ENCODE data around the gene SYT7.
"Not testable (repeated sequence)": the region's sequence is repeated elsewhere in the genome, so short reads cannot be mapped to it uniquely, and the experiment has no call there.

The SYT7 gene

GRCh38 chr11:61475433-61475832 is 105.4 kb downstream of the SYT7 start:
- no peak for DNase-seq (ENCODE audit: low spot score)

- no peak for DNase-seq (ENCODE audit: low spot score)
These were observed 106.7 kb downstream of the SYT7 start for GRCh38 chr11:61474013-61474643.

GRCh38 chr11:61473370-61474012 is 107.4 kb downstream of the SYT7 start:
- DNase-seq (ENCODE audit: low spot score) = no peak

- no peak for DNase-seq (ENCODE audit: low spot score)
These were observed 108.0 kb downstream of the SYT7 start for GRCh38 chr11:61472868-61473267.

- no peak for DNase-seq (ENCODE audit: low spot score)
These were observed 108.6 kb downstream of the SYT7 start for GRCh38 chr11:61472282-61472681.

GRCh38 chr11:61468002-61468401 is 112.9 kb downstream of the SYT7 start:
- DNase-seq (ENCODE audit: low spot score) = no peak

- DNase-seq (ENCODE audit: low spot score) = not testable (repeated sequence)
These were observed 113.3 kb downstream of the SYT7 start for GRCh38 chr11:61467602-61468001.
